H9 (cell line): Measurements from ENCODE around the gene LRTM2. TPM values are rescaled to one million over a fixed set of nuclear protein-coding genes. Genes with fewer than 3 reads are reported as not detected.

Source experiments
- DNase-seq: peaks from one replicate; pipeline ENCODE4 v3.0.0-alpha.2; 2017
- H2AFZ ChIP-seq: one replicate; pipeline ENCODE4 v1.6.1; 2013; ENCODE audit warnings: mild to moderate bottlenecking, low read length, control low read depth, moderate library complexity
- H2AK5ac ChIP-seq: 2 replicates; pipeline ENCODE4 v1.6.1; 2013; ENCODE audit warnings: low read length, control low read depth, mixed read lengths; ENCODE audit not compliant: insufficient read length
- H2BK120ac ChIP-seq: one replicate; pipeline ENCODE4 v1.6.1; 2013; ENCODE audit warnings: low read depth, mild to moderate bottlenecking, low read length, control low read depth, inconsistent platforms; ENCODE audit not compliant: poor library complexity, severe bottlenecking
- H2BK12ac ChIP-seq: 2 replicates; pipeline ENCODE4 v1.6.1; 2013; ENCODE audit warnings: low read length, control low read depth, mixed read lengths, low read depth; ENCODE audit not compliant: insufficient read length
- H2BK15ac ChIP-seq: 2 replicates; pipeline ENCODE4 v1.6.1; 2013; ENCODE audit warnings: low read depth, low read length, control low read depth
- H2BK20ac ChIP-seq: one replicate; pipeline ENCODE4 v1.6.1; 2013; ENCODE audit warnings: low read depth, mild to moderate bottlenecking, low read length, control low read depth, inconsistent platforms; ENCODE audit not compliant: poor library complexity, severe bottlenecking
- H2BK5ac ChIP-seq: 2 replicates; pipeline ENCODE4 v1.6.1; 2013; ENCODE audit warnings: low read length, control low read depth, mixed read lengths; ENCODE audit not compliant: insufficient read length
- H3K14ac ChIP-seq: 2 replicates; pipeline ENCODE4 v1.6.1; 2013; ENCODE audit warnings: low read length, control low read depth; ENCODE audit not compliant: insufficient read depth
- H3K18ac ChIP-seq: 2 replicates; pipeline ENCODE4 v1.6.1; 2013; ENCODE audit warnings: low read depth, mild to moderate bottlenecking, mixed read lengths, low read length, control low read depth; ENCODE audit not compliant: insufficient read length
- H3K23ac ChIP-seq: 2 replicates; pipeline ENCODE4 v1.6.1; 2013; ENCODE audit warnings: low read length, control low read depth, mixed read lengths, low read depth; ENCODE audit not compliant: insufficient read length
- H3K23me2 ChIP-seq: 2 replicates; pipeline ENCODE4 v1.6.1; 2013; ENCODE audit warnings: low read depth, mild to moderate bottlenecking, mixed read lengths, low read length, control low read depth; ENCODE audit not compliant: insufficient read length, poor library complexity, severe bottlenecking
- H3K27ac ChIP-seq: 2 replicates; pipeline ENCODE4 v1.5.1; 2013; ENCODE audit warnings: low read length, control low read depth, mixed read lengths, low read depth; ENCODE audit not compliant: insufficient read length
- H3K27me3 ChIP-seq: 2 replicates; pipeline ENCODE4 v1.6.1; 2013; ENCODE audit warnings: low read length, control low read depth, inconsistent platforms; ENCODE audit not compliant: insufficient read depth
- H3K4ac ChIP-seq: 2 replicates; pipeline ENCODE4 v1.6.1; 2013; ENCODE audit warnings: low read depth, mild to moderate bottlenecking, control low read depth, inconsistent platforms, low read length, moderate library complexity
- H3K4me1 ChIP-seq: 2 replicates; pipeline ENCODE4 v1.6.1; 2013; ENCODE audit warnings: low read length, control low read depth, inconsistent platforms; ENCODE audit not compliant: insufficient read depth
- H3K4me2 ChIP-seq: 2 replicates; pipeline ENCODE4 v1.6.1; 2013; ENCODE audit warnings: low read length, control low read depth, mixed read lengths; ENCODE audit not compliant: insufficient read length, insufficient read depth
- H3K56ac ChIP-seq: 2 replicates; pipeline ENCODE4 v1.6.1; 2013; ENCODE audit warnings: low read depth, mild to moderate bottlenecking, mixed read lengths, low read length, control low read depth; ENCODE audit not compliant: insufficient read length
- H3K79me1 ChIP-seq: 2 replicates; pipeline ENCODE4 v1.6.1; 2013; ENCODE audit warnings: low read depth, mild to moderate bottlenecking, moderate library complexity, low read length, control low read depth, inconsistent platforms; ENCODE audit not compliant: insufficient read depth, poor library complexity, severe bottlenecking
- H3K79me2 ChIP-seq: 2 replicates; pipeline ENCODE4 v1.6.1; 2013; ENCODE audit warnings: low read length, control low read depth, inconsistent platforms; ENCODE audit not compliant: insufficient read depth
- H3K9ac ChIP-seq: 2 replicates; pipeline ENCODE4 v1.6.1; 2013; ENCODE audit warnings: low read length, control low read depth, mixed read lengths; ENCODE audit not compliant: insufficient read length; ENCODE audit errors: extremely low read depth
- H3K9me3 ChIP-seq: one replicate; pipeline ENCODE4 v1.6.1; 2013; ENCODE audit warnings: low read depth, low read length, inconsistent platforms; ENCODE audit not compliant: control insufficient read depth
- H3T11ph ChIP-seq: one replicate; pipeline ENCODE4 v1.6.1; 2013; ENCODE audit warnings: mild to moderate bottlenecking, low read length, control low read depth, inconsistent platforms
- H4K20me1 ChIP-seq: one replicate; pipeline ENCODE4 v1.6.1; 2013; ENCODE audit not compliant: control insufficient read depth, insufficient read length, insufficient read depth
- H4K5ac ChIP-seq: 2 replicates; pipeline ENCODE4 v1.6.1; 2013; ENCODE audit warnings: low read depth, mild to moderate bottlenecking, mixed read lengths, low read length, control low read depth; ENCODE audit not compliant: insufficient read length
- H4K8ac ChIP-seq: replicated peaks from 2 replicates; pipeline ENCODE4 v1.6.1; 2013; ENCODE audit warnings: low read length, control low read depth, mixed read lengths, low read depth; ENCODE audit not compliant: insufficient read length
- H4K91ac ChIP-seq: 2 replicates; pipeline ENCODE4 v1.6.1; 2013; ENCODE audit warnings: low read depth, mild to moderate bottlenecking, moderate library complexity, mixed read lengths, low read length, control low read depth; ENCODE audit not compliant: insufficient read length
- H3K27ac Mint-ChIP-seq, 3 experiments: 2 replicates in 2 of 3; 3 replicates in 1 of 3; pipeline ENCODE4 v1.8.0; 2020 to 2021; ENCODE audit warnings: mixed read lengths in 3 of 3, mild to moderate bottlenecking in 1 of 3, moderate library complexity in 1 of 3
- H3K27me3 Mint-ChIP-seq: 2 replicates; pipeline ENCODE4 v1.8.0; 2021; ENCODE audit warnings: low read depth, mild to moderate bottlenecking, moderate library complexity, mixed read lengths
- H3K36me3 Mint-ChIP-seq, 3 experiments: 2 replicates in 2 of 3; 3 replicates in 1 of 3; pipeline ENCODE4 v1.8.0; 2020 to 2021; ENCODE audit warnings: low read depth in 3 of 3, mixed read lengths in 3 of 3; ENCODE audit not compliant: insufficient read depth in 1 of 3
- H3K4me1 Mint-ChIP-seq, 2 experiments: 2 replicates each; pipeline ENCODE4 v1.8.0; 2020; ENCODE audit warnings: mixed read lengths in 2 of 2
- H3K4me3 Mint-ChIP-seq, 2 experiments: 2 replicates in 1 of 2; 3 replicates in 1 of 2; pipeline ENCODE4 v1.8.0; 2020 to 2021; ENCODE audit warnings: mild to moderate bottlenecking in 2 of 2, mixed read lengths in 2 of 2, moderate library complexity in 1 of 2
- H3K9me3 Mint-ChIP-seq, 2 experiments: 2 replicates in 1 of 2; 3 replicates in 1 of 2; pipeline ENCODE4 v1.8.0; 2020; ENCODE audit warnings: mild to moderate bottlenecking in 2 of 2, mixed read lengths in 2 of 2, moderate library complexity in 1 of 2
- CTCF ChIP-seq: fragments of 200-600 bp; sonication (generic); conservative IDR thresholded peaks from 3 replicates; pipeline ENCODE4 v1.8.0; 2021; ENCODE audit warnings: antibody characterized with exemption, mild to moderate bottlenecking
- WGBS: extraction: QIAGEN DNeasy Blood & Tissue Kit; methylation state at CpG from one replicate; pipeline ENCODE4 v1.1.7; 2013; ENCODE audit warnings: missing lambda C conversion rate, low lambda C conversion rate, mixed read lengths; ENCODE audit not compliant: insufficient read length; ENCODE audit errors: extremely low coverage; 5-methylcytosine and 5-hydroxymethylcytosine counted together
- total RNA-seq: library from RNA; stranded (reverse); gene quantifications from 2 replicates; pipeline ENCODE4 v1.2.1, GENCODE V29; 2021

LRTM2 gene
- total RNA-seq, 1 experiment from 2014 or later = not detected

GRCh38 chr12:1830401-1830845 is 10.1 kb downstream of the LRTM2 start:
- no peaks in the 10 kb centered on the region; a peak in 1 of 5 replicates for H3K9me3 Mint-ChIP-seq
- no peak overlapping the region for H2BK20ac ChIP-seq
- H3K4ac ChIP-seq = no peak overlapping the region
- H3K36me3 Mint-ChIP-seq = no peaks in the 10 kb centered on the region
- no peak overlapping the region for H3K18ac ChIP-seq
- H3K56ac ChIP-seq = no peak overlapping the region
- H3K79me1 ChIP-seq = no peaks in the 10 kb centered on the region
- H2BK12ac ChIP-seq = no peak overlapping the region
- H4K5ac ChIP-seq = no peak overlapping the region
- H3K23ac ChIP-seq = no peak overlapping the region
- H3K27ac ChIP-seq = no peak overlapping the region
- peaks cover 7 to 38% of the 10 kb centered on the region in 2 experiments for H3K4me1 Mint-ChIP-seq
- no peak overlapping the region for H2BK120ac ChIP-seq
- no peak for TF ChIP-seq CTCF
- H3K4me2 ChIP-seq = no peak overlapping the region
- H3K27ac Mint-ChIP-seq = no peak overlapping the region
- no peaks in the 10 kb centered on the region for H3K9me3 ChIP-seq
- WGBS = no CpG with 5 or more reads among the region's 3 CpGs
- H4K8ac ChIP-seq = no peak overlapping the region
- no peak for DNase-seq
- no peak overlapping the region for H4K91ac ChIP-seq
- H3K79me2 ChIP-seq = no peaks in the 10 kb centered on the region
- H4K20me1 ChIP-seq = no peaks in the 10 kb centered on the region
- H3K14ac ChIP-seq = no peak overlapping the region
- no peak overlapping the region for H2BK15ac ChIP-seq
- no peaks in the 10 kb centered on the region for H3K23me2 ChIP-seq
- no peak overlapping the region for H2BK5ac ChIP-seq
- no peak overlapping the region for H3K4me3 Mint-ChIP-seq
- no peak overlapping the region for H2AFZ ChIP-seq
- H2AK5ac ChIP-seq = no peak overlapping the region
- no peak overlapping the region for H3T11ph ChIP-seq
- H3K27me3 ChIP-seq = no peaks in the 10 kb centered on the region
- no peaks in the 10 kb centered on the region for H3K4me1 ChIP-seq
- H3K27me3 Mint-ChIP-seq = peaks cover 40% of the 10 kb centered on the region
- H3K9ac ChIP-seq = no peak overlapping the region
